Esophagus squamous epithelium (tissue), 4 donors: ENCODE measurements around the gene TKTL1.

Source experiments
- CTCF ChIP-seq, 6 experiments: fragments of 450-650 bp in 4 of 6; fragments of 200-600 bp in 2 of 6; sonication (generic) in 2 of 6; IDR thresholded peaks; one replicate each; pipeline ENCODE4 v1.5.1; 2016 to 2019; ENCODE audit warnings: antibody characterized with exemption in 6 of 6, mild to moderate bottlenecking in 4 of 6, moderate library complexity in 4 of 6
- POLR2A ChIP-seq, 4 donors: fragments of 450-650 bp; IDR thresholded peaks; one replicate each; pipeline ENCODE4 v1.6.1; 2017; ENCODE audit warnings: antibody characterized with exemption in 4 of 4, mild to moderate bottlenecking in 4 of 4, moderate library complexity in 3 of 4

- TF ChIP-seq CTCF (IDR thresholded peaks at IDR 0.05) = no peak
- no peak for TF ChIP-seq POLR2A (IDR thresholded peaks at IDR 0.05)
These were observed 68.3 kb downstream of the TKTL1 start for GRCh38 chrX:154363706-154364439.
